ENCODE data around the gene CYP46A1.

- TF ChIP-seq EGR1 (IDR thresholded peaks at IDR 0.05; ENCODE audit: low read depth in 2 of 2) (no peak), CTCF (IDR thresholded peaks at IDR 0.05; ENCODE audit: low read depth, low read length, missing input control) (no peak), FOXA2 (IDR thresholded peaks at IDR 0.05) (no peak), GABPA (IDR thresholded peaks at IDR 0.05 in 1 of 2, conservative IDR thresholded peaks at IDR 0.05 in 1 of 2) (no peak)
Observed at GRCh38 chr14:99702115-99702514, 18.0 kb downstream of the CYP46A1 start.

Data from liver (tissue), 3 donors.